Endometrial microvascular endothelial cells (primary cell): ENCODE measurements around the gene ENTR1. TPM values are rescaled to one million over a fixed set of nuclear protein-coding genes. Genes with fewer than 3 reads are reported as not detected.

ENCODE experiments used
- in situ Hi-C: cut with HindIII; loops from 2 replicates; pipeline ENCODE4 v1.10.0; 2017; ENCODE audit warnings: low sequenced_read_pairs, low pct_unique_long_range_greater_than_20kb; ENCODE audit errors: inconsistent ontology term
- total RNA-seq: library from RNA; depleted of rRNA; stranded (reverse); fragments of >200 nt; gene quantifications from one replicate; pipeline ENCODE4 v1.2.3, GENCODE V29; 2015; ENCODE audit errors: inconsistent ontology term

Gene ENTR1, protein sequence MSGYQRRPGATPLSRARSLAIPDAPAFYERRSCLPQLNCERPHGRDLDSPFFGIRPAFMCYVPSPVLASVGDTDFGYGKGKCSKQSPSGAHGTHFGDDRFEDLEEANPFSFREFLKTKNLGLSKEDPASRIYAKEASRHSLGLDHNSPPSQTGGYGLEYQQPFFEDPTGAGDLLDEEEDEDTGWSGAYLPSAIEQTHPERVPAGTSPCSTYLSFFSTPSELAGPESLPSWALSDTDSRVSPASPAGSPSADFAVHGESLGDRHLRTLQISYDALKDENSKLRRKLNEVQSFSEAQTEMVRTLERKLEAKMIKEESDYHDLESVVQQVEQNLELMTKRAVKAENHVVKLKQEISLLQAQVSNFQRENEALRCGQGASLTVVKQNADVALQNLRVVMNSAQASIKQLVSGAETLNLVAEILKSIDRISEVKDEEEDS
- 55.2 TPM for total RNA-seq

- in situ Hi-C loops = no loop called here
Observed at GRCh38 chr9:136410500-136411287, at the start of gene ENTR1, which contains the start of gene PMPCA. Gene ENTR1 (minus strand): TSS chr9:136410614. CDS start chr9:136410397, 217 bp downstream. Gene PMPCA (plus strand): TSS chr9:136410658. CDS start chr9:136410669, 11 bp downstream.

- in situ Hi-C loops = no loop called here
Observed at GRCh38 chr9:136459425-136459824, 49.0 kb upstream of the ENTR1 start.

DNA sequence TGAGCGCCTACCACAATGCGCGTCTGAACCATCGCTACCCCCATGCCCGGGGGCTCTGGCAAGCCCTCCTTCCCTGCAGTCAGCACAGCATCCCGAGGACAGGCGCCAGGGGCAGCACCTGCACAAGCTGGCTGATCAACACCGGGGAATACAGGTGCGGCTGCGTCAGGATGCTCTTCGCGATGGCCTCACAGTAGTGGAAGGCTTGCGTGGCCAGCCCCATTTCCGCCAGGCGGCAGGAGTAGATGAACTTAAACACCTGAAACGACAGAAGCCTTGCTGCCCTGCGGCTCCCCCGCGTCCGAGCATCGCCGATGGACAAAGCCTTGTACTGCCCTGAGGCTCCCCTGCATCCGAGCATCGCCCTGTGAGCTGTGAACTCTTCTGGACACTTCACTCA, 46.9 kb upstream of the ENTR1 start:
- in situ Hi-C loops = no loop called here

DNA sequence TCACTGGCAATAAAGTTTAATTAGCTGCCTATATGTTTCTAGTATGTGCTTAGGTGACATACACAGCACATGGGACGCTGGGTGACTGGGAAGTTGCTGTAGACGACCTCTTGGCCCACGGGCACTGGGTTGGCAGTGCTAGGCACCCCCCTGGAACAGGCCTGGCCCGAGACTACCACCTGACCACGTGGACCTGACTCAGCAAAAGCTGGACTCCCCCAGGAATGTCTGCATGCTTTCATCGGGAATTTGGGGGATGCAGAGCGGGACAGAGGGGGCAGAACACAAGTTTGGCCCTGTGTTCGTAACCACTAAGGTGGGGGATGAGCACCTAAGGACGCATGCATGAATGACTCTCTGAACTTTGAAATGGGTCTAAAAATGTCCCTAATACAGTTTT, 45.8 kb upstream of the ENTR1 start:
- in situ Hi-C loops = no loop called here

DNA sequence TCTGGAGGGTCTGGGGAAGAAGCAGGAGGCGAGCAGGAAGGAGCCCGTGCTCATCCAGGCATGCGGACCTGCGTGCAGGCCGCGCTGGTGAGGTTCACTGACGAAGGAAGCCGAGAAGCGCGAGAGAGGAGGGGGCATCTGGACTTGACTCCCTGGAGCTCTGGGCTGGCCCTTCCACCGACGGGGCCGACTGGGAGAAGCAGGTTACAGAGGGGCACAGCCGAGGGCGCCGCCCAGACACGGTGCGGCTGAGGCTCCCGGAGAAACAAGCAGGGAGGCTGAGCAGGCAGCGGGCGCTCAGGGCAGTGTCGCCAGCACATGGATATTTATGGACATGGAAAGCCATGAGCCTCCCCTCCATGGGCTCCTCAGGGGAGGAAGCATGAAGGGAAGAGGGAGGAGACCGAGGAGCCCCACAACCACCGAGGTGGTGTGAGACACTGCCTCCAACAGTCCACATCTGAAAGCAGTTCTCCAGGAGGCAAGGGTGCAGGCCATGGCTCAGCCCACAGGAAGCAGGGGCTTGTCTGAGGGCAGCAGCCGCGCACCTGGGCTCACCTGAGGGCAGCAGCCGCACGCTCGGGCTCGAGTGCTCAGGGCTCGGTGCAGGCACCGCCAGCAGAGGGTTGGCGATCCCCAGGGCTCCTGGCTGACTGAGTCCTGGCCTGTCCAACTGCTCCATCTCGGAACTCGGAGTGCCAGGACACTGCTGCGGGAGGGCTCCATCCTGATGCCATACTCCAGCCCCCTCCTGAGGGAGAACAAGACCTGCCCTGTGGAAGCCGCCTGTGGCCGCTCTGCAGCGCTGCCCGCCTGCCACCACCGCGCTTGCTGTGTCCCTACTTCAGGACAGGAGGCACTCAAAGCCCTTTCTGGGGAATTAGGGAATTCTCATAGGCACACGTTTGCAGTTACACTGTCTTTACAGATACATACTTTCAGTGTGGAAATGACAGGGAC, 44.9 kb upstream of the ENTR1 start:
- in situ Hi-C loops = no loop called here

DNA sequence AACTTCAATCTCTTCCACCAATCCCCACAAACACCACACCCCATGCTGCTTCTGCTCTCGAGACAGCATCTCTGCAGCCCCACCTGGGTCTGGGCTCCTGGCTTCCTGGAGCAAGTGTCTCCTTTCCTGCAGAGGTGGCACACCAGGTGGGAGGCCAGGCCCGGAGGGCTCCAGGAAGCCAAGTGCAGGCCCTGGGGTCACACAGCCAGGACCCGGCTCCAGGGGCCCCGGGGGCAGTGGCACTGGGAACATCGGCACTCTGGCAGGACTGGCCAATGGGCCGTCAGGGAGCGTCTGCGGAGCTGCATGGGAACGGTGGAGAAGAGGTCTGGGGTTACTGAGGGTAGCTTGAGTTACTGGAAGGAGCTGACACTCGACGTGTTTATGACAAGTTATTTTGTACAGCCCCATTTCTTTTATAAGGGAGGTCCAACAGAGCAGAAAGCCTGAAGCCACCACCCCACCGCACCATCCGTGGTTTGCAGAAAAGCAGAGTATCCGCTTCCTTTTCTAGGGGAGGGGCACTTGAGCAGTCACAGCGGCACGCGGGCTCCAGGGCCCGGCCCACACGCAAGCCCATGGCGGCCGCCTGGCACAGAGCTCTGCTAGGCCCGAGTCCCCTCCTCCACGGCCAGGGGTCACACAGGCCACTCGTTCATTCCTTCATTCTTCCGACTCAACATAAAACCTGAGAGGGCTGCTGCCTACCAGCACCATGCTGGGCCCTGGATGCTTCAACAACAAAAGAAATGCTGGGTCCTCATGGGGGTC, 43.8 kb upstream of the ENTR1 start:
- in situ Hi-C loops = no loop called here

GRCh38 chr9:136453326-136453725, 42.9 kb upstream of the ENTR1 start:
- in situ Hi-C loops = no loop called here

GRCh38 chr9:136451221-136451877, 40.9 kb upstream of the ENTR1 start:
- in situ Hi-C loops = no loop called here

DNA sequence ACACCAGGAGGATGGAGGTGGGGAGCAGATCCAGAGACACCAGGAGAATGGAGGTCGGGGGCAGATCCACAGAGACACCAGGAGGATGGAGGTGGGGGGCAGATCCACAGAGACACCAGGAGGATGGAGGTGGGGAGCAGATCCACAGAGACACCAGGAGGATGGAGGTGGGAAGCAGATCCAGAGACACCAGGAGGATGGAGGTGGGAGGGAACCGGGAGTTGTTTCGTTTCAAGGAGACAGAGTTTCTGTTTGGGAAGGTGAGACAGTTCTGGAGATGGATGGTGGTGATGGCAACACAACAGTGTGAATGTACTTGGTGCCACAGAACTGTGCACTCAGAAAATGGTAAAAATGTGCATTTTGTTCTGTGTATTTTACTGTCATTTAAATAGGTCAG, 38.2 kb upstream of the ENTR1 start:
- in situ Hi-C loops = no loop called here

- in situ Hi-C loops = no loop called here
Observed at GRCh38 chr9:136447173-136447778, 36.9 kb upstream of the ENTR1 start.

DNA sequence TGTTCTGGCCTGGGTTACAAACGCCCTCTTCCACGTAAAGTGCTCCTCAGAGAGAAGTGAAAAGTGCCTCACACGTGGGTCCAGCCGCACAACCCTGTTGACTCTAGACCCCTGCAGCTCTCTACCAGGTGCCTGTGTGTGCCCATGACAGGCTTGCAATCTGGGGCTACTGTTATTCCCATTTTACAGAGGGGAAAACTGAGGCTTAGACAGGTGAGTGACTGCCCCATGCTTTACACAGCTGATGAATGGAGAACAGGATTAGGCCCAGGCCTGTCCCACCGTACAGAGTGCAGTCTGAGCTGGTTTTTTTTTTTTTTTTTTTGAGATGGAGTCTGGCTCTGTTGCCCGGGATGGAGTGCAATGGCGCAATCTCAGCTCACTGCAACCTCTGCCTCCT, 35.4 kb upstream of the ENTR1 start:
- in situ Hi-C loops = no loop called here

DNA sequence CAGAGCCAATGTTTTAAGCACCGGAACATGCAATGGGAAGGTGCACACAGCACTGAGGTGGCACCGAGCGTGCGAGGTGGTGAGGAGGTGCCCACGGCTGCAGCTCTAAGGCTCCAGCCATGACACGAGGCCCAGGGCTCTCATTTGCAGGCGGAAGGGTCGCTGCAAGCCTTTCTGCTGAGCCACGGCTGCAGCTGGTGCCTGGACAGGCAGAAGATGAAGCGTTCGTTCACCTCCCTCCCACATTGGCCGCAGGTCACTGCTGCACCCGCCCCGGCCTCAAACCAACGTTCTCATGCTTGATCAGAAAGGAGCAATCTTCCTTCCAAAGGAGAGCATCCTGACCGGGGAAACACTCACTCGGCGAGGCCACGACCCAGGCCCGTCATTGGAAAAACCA, 33.7 kb upstream of the ENTR1 start:
- in situ Hi-C loops = no loop called here

GRCh38 chr9:136443687-136444086, 33.3 kb upstream of the ENTR1 start:
- in situ Hi-C loops = no loop called here

DNA sequence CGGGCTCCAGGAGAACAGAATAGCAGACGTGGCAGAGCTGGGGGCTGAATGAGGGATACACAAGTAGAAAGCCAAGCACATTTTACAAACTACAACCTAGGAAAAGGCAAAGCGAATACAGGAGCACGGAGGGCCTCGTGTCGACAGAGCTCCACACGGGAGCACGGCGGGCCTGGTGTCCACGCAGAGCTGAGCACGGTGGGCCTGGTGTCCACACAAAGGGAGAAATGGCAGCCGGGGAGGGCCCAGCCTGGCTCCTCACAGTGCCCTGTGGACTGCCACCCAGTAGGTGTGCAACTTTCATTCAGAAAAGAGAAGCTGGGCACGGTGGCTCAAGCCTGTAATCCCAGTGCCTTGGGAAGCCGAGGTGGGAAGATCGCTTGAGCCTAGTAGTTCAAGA, 32.7 kb upstream of the ENTR1 start:
- in situ Hi-C loops = no loop called here

GRCh38 chr9:136442265-136442664, 31.9 kb upstream of the ENTR1 start:
- in situ Hi-C loops = no loop called here

- in situ Hi-C loops = no loop called here
Observed at GRCh38 chr9:136441681-136442245, 31.3 kb upstream of the ENTR1 start.

DNA sequence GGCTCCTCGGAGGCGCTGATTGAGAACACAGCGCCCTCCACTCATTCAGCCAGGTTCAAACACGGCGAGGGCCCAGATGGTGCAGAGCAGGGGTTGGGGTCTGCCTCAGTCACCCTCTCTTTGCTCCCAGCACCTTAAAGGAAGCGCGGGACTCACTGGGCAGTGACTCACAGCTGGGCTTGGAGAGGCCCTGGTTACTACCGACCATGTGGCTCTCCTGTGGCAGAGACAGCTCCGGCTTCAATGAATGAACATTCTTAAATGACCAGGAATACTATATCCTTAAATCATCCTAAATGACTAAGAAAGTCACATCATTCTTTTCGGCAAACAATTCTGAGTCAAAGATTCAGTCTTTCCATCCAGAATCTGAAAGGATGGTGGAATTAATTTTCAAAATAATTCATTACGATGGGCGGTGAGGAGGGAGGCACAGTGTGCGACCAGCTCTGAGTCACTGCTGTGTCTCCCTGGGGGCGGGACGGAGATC, 30.8 kb upstream of the ENTR1 start:
- in situ Hi-C loops = no loop called here
